Vagina (tissue), 2 donors: ENCODE measurements around the gene APLNR. TPM values are rescaled to one million over a fixed set of nuclear protein-coding genes. Genes with fewer than 3 reads are reported as not detected.
A peak's percentile ranks its signal among the peaks of the same experiment; 100 is the strongest.
"Not testable (repeated sequence)": the region's sequence is repeated elsewhere in the genome, so short reads cannot be mapped to it uniquely, and the experiment has no call there.

ENCODE experiments used
- DNase-seq, 2 donors: peaks; one replicate each; pipeline ENCODE4 v3.0.0-alpha.2; 2017; ENCODE audit errors: extremely low spot score in 2 of 2
- H3K27ac ChIP-seq: fragments of 200-600 bp; sonication (generic); one replicate; pipeline ENCODE4 v1.5.1; 2019
- H3K27me3 ChIP-seq: fragments of 200-600 bp; sonication (generic); one replicate; pipeline ENCODE4 v1.5.1; 2019
- H3K36me3 ChIP-seq, 2 donors: fragments of 200-600 bp; sonication (generic); one replicate each; pipeline ENCODE4 v1.5.1; 2017 to 2019
- H3K4me1 ChIP-seq: fragments of 200-600 bp; sonication (generic); one replicate; pipeline ENCODE4 v1.5.1; 2019
- H3K4me3 ChIP-seq, 2 donors: fragments of 200-600 bp; sonication (generic); 1 replicate in 1 of 2; 2 replicates in 1 of 2; pipeline ENCODE4 v1.5.1; 2016 to 2019
- H3K9me3 ChIP-seq: fragments of 200-600 bp; sonication (generic); one replicate; pipeline ENCODE4 v1.5.1; 2019
- CTCF ChIP-seq, 3 experiments: fragments of 450-650 bp in 2 of 3; fragments of 200-600 bp in 1 of 3; sonication (generic) in 1 of 3; IDR thresholded peaks; one replicate each; pipeline ENCODE4 v1.5.1; 2017 to 2019; ENCODE audit warnings: antibody characterized with exemption in 3 of 3, mild to moderate bottlenecking in 2 of 3, moderate library complexity in 2 of 3
- POLR2A ChIP-seq, 2 donors: fragments of 450-650 bp; IDR thresholded peaks; one replicate each; pipeline ENCODE4 v1.6.1; 2017; ENCODE audit warnings: antibody characterized with exemption in 2 of 2, mild to moderate bottlenecking in 2 of 2, moderate library complexity in 2 of 2
- POLR2AphosphoS5 ChIP-seq, 2 donors: sonication (generic); formaldehyde crosslinking; IDR thresholded peaks; one replicate each; pipeline ENCODE4 v1.9.0; 2017; ENCODE audit warnings: antibody characterized with exemption in 2 of 2, mild to moderate bottlenecking in 2 of 2, low read depth in 1 of 2; ENCODE audit not compliant: insufficient read depth in 1 of 2
- intact Hi-C: fragments of 100-400 bp; cut with DNase I; formaldehyde crosslinking; loops from one replicate; pipeline ENCODE4 v1.15.1; 2023
- total RNA-seq: library from RNA; depleted of rRNA; stranded (reverse); fragments of >200 nt; gene quantifications from one replicate; pipeline ENCODE4 v1.2.3, GENCODE V29; 2016

Gene APLNR
- total RNA-seq = 2.9 TPM

GRCh38 chr11:57237204-57237681 is at the start of gene APLNR:
TSS of gene APLNR (minus strand) at chr11:57237250. CDS start at chr11:57237004, 246 bp downstream.
- intact Hi-C loops = no loop called here
- DNase-seq = peak in 1 of 2 donors; percentile 70
- Histone ChIP-seq H3K4me1 (no peaks in the 10 kb centered on the region), H3K27ac (no peak within 1 kb of the TSS), H3K9me3 (no peaks in the 10 kb centered on the region), H3K36me3 (no peaks in the 10 kb centered on the region), H3K27me3 (no peaks in the 10 kb centered on the region), H3K4me3 (no peak within 1 kb of the TSS)
- TF ChIP-seq CTCF (IDR thresholded peaks at IDR 0.05) (no peak), POLR2A (IDR thresholded peaks at IDR 0.05) (no peak), POLR2AphosphoS5 (IDR thresholded peaks at IDR 0.05; ENCODE audit: insufficient read depth in 1 of 2, low read depth in 1 of 2) (no peak)

GRCh38 chr11:57283231-57283990 is 46.4 kb upstream of the APLNR start:
- no peak for TF ChIP-seq CTCF (IDR thresholded peaks at IDR 0.05)
- no peak for TF ChIP-seq POLR2A (IDR thresholded peaks at IDR 0.05)
- no peak for TF ChIP-seq POLR2AphosphoS5 (IDR thresholded peaks at IDR 0.05; ENCODE audit: insufficient read depth in 1 of 2, low read depth in 1 of 2)
- no peak overlapping the region for H3K27ac ChIP-seq
- intact Hi-C loops = no loop called here
- DNase-seq = no peak
- H3K4me1 ChIP-seq = peaks cover 10% of the 10 kb centered on the region
- H3K9me3 ChIP-seq = no peaks in the 10 kb centered on the region
- no peak overlapping the region for H3K4me3 ChIP-seq
- H3K36me3 ChIP-seq = no peaks in the 10 kb centered on the region
- no peaks in the 10 kb centered on the region for H3K27me3 ChIP-seq

GRCh38 chr11:57281546-57281945 is 44.5 kb upstream of the APLNR start:
- H3K27ac ChIP-seq, H3K27me3 ChIP-seq, H3K9me3 ChIP-seq, H3K36me3 ChIP-seq, intact Hi-C loops, DNase-seq, H3K4me3 ChIP-seq: not testable (repeated sequence)
- H3K4me1 ChIP-seq = peaks cover 25% of the 10 kb centered on the region

- Histone ChIP-seq H3K36me3 (no peaks in the 10 kb centered on the region), H3K27me3 (no peaks in the 10 kb centered on the region), H3K9me3 (no peaks in the 10 kb centered on the region), H3K4me3 (no peak overlapping the region), H3K4me1 (peaks cover 25% of the 10 kb centered on the region), H3K27ac (no peak overlapping the region)
- no peak for DNase-seq
- TF ChIP-seq POLR2A (IDR thresholded peaks at IDR 0.05) (no peak), CTCF (IDR thresholded peaks at IDR 0.05) (no peak), POLR2AphosphoS5 (IDR thresholded peaks at IDR 0.05; ENCODE audit: insufficient read depth in 1 of 2, low read depth in 1 of 2) (no peak)
- intact Hi-C loops = no loop called here
Measured at GRCh38 chr11:57279116-57279515, 42.1 kb upstream of the APLNR start.

GRCh38 chr11:57278721-57279095 is 41.7 kb upstream of the APLNR start:
- Histone ChIP-seq H3K36me3 (no peaks in the 10 kb centered on the region), H3K9me3 (peaks cover 2% of the 10 kb centered on the region), H3K4me1 (peaks cover 25% of the 10 kb centered on the region), H3K27ac (peak overlapping the region; percentile 32), H3K4me3 (no peak overlapping the region), H3K27me3 (no peaks in the 10 kb centered on the region)
- intact Hi-C loops = no loop called here
- TF ChIP-seq CTCF (IDR thresholded peaks at IDR 0.05) = no peak
- no peak for TF ChIP-seq POLR2A (IDR thresholded peaks at IDR 0.05)
- TF ChIP-seq POLR2AphosphoS5 (IDR thresholded peaks at IDR 0.05; ENCODE audit: insufficient read depth in 1 of 2, low read depth in 1 of 2) = no peak
- DNase-seq = no peak
